Fibroblast of lung (primary cell): Measurements from ENCODE around the gene SGCD.

Experiments
- EZH2 ChIP-seq: IDR thresholded peaks from 2 replicates; pipeline ENCODE4 v1.5.1; 2012; ENCODE audit warnings: low read length, control low read depth, mild to moderate bottlenecking; ENCODE audit errors: missing control alignments
- TF ChIP-seq, protein P1 (sequence below), 2 donors: IDR thresholded peaks in 1 of 2; conservative IDR thresholded peaks in 1 of 2; 1 replicate in 1 of 2; 2 replicates in 1 of 2; pipeline ENCODE4 v1.5.1; 2011 to 2012; ENCODE audit warnings: low read length in 2 of 2, control low read depth in 1 of 2, inconsistent platforms in 1 of 2, low read depth in 1 of 2, mild to moderate bottlenecking in 1 of 2

DNA sequence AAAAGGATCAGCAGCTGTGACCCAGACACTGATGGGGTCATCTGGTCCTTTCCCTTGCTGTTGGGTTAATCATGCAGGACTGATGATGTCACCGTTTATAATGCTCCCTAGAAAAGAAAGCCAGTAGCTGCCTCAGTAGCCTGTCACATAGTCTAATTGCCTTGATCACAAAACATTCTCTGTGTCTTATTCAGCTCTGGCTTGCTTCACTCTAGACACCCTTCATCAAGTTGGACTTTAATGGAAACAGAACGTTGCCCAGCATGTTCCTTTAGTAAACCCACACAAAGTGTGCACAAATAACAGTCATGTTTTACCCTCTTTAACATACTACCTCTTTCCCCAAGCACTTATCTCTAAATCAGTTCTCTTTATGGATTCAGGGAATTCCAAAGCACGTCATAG is 170.8 kb downstream of the SGCD start:
- TF ChIP-seq EZH2, result no peak
- TF ChIP-seq, protein P1, sequence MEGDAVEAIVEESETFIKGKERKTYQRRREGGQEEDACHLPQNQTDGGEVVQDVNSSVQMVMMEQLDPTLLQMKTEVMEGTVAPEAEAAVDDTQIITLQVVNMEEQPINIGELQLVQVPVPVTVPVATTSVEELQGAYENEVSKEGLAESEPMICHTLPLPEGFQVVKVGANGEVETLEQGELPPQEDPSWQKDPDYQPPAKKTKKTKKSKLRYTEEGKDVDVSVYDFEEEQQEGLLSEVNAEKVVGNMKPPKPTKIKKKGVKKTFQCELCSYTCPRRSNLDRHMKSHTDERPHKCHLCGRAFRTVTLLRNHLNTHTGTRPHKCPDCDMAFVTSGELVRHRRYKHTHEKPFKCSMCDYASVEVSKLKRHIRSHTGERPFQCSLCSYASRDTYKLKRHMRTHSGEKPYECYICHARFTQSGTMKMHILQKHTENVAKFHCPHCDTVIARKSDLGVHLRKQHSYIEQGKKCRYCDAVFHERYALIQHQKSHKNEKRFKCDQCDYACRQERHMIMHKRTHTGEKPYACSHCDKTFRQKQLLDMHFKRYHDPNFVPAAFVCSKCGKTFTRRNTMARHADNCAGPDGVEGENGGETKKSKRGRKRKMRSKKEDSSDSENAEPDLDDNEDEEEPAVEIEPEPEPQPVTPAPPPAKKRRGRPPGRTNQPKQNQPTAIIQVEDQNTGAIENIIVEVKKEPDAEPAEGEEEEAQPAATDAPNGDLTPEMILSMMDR (conservative IDR thresholded peaks at IDR 0.05 in 1 of 2, IDR thresholded peaks at IDR 0.05 in 1 of 2; ENCODE audit: low read depth in 1 of 2, low read length in 2 of 2), result no peak
